HEK293 (cell line): Measurements from ENCODE around the gene ZNF710.

ENCODE experiments used
- CTCF ChIA-PET: fragments of 350-600 bp; formaldehyde crosslinking; extraction: SDS; loops from one replicate; lab custom pipeline; 2021; ENCODE audit warnings: antibody characterized with exemption; lab: Yijun Ruan, JAX
- POLR2A ChIA-PET: fragments of 300-600 bp; formaldehyde crosslinking; extraction: SDS; loops from one replicate; lab custom pipeline; 2020; ENCODE audit warnings: antibody characterized with exemption, inconsistent platforms; lab: Yijun Ruan, JAX
- H3K27ac ChIP-seq: fragments of 200-500 bp; sonication (Bioruptor generic); 2 replicates; pipeline ENCODE4 v1.5.1; 2014; ENCODE audit warnings: low read depth, low read length, control low read depth, inconsistent platforms; ENCODE audit errors: extremely low read depth
- H3K36me3 ChIP-seq, 2 experiments: fragments of 200-500 bp in 1 of 2; sonication (Bioruptor generic) in 1 of 2; 1 replicate in 1 of 2; 2 replicates in 1 of 2; pipeline ENCODE4 v1.5.1; 2014 to 2017; ENCODE audit warnings: inconsistent platforms in 2 of 2, low read length in 2 of 2; ENCODE audit not compliant: control insufficient read depth in 2 of 2, insufficient read depth in 1 of 2
- H3K4me1 ChIP-seq: fragments of 200-500 bp; sonication (Bioruptor generic); 2 replicates; pipeline ENCODE4 v1.5.1; 2014; ENCODE audit warnings: mild to moderate bottlenecking, low read length, inconsistent platforms; ENCODE audit not compliant: control insufficient read depth, insufficient read depth
- H3K4me3 ChIP-seq: 2 replicates; pipeline ENCODE4 v1.5.1; 2011; ENCODE audit warnings: low read depth, mild to moderate bottlenecking, control low read depth, low read length, moderate library complexity
- H3K9me3 ChIP-seq: fragments of 200-500 bp; sonication (Bioruptor generic); 2 replicates; pipeline ENCODE4 v1.5.1; 2014; ENCODE audit warnings: low read depth, low read length, inconsistent platforms; ENCODE audit not compliant: control insufficient read depth, insufficient read depth
- ELK4 ChIP-seq: IDR thresholded peaks from 2 replicates; pipeline ENCODE4 v1.6.1; 2011; ENCODE audit warnings: mild to moderate bottlenecking, low read depth, low read length, borderline replicate concordance
- GFI1B ChIP-seq: fragments of 450-650 bp; formaldehyde crosslinking; IDR thresholded peaks from 2 replicates; pipeline ENCODE4 v1.5.1; 2016; ENCODE audit warnings: missing biosample characterization, missing genetic modification characterization
- GLIS1 ChIP-seq: fragments of 450-650 bp; formaldehyde crosslinking; IDR thresholded peaks from 2 replicates; pipeline ENCODE4 v1.5.1; 2016; ENCODE audit warnings: missing biosample characterization, missing genetic modification characterization
- OSR2 ChIP-seq: fragments of 450-650 bp; formaldehyde crosslinking; IDR thresholded peaks from 2 replicates; pipeline ENCODE4 v1.5.1; 2016; ENCODE audit warnings: missing biosample characterization, missing genetic modification characterization
- PRDM1 ChIP-seq: fragments of 450-650 bp; formaldehyde crosslinking; IDR thresholded peaks from 2 replicates; pipeline ENCODE4; 2016; ENCODE audit warnings: missing biosample characterization, missing genetic modification characterization
- SP3 ChIP-seq: fragments of 450-650 bp; formaldehyde crosslinking; IDR thresholded peaks from 2 replicates; pipeline ENCODE4 v1.5.1; 2016; ENCODE audit warnings: missing biosample characterization, missing genetic modification characterization
- SP7 ChIP-seq: fragments of 450-650 bp; formaldehyde crosslinking; IDR thresholded peaks from 2 replicates; pipeline ENCODE4 v1.5.1; 2016; ENCODE audit warnings: missing biosample characterization, missing genetic modification characterization
- ZBTB1 ChIP-seq: fragments of 450-650 bp; formaldehyde crosslinking; IDR thresholded peaks from 2 replicates; pipeline ENCODE4 v1.5.1; 2016; ENCODE audit warnings: missing biosample characterization, missing genetic modification characterization
- ZBTB20 ChIP-seq: fragments of 450-650 bp; formaldehyde crosslinking; IDR thresholded peaks from 2 replicates; pipeline ENCODE4 v1.5.1; 2016; ENCODE audit warnings: missing biosample characterization, missing genetic modification characterization
- ZBTB48 ChIP-seq: fragments of 450-650 bp; formaldehyde crosslinking; IDR thresholded peaks from 2 replicates; pipeline ENCODE4 v1.5.1; 2016; ENCODE audit warnings: missing biosample characterization, missing genetic modification characterization
- ZNF184 ChIP-seq: fragments of 450-650 bp; IDR thresholded peaks from 2 replicates; pipeline ENCODE4 v1.5.1; 2018; ENCODE audit warnings: missing biosample characterization, mild to moderate bottlenecking, missing genetic modification characterization
- ZNF311 ChIP-seq: fragments of 450-650 bp; formaldehyde crosslinking; IDR thresholded peaks from 2 replicates; pipeline ENCODE4 v1.5.1; 2017; ENCODE audit warnings: missing biosample characterization, missing genetic modification characterization, borderline replicate concordance
- ZNF629 ChIP-seq: fragments of 450-650 bp; formaldehyde crosslinking; IDR thresholded peaks from 2 replicates; pipeline ENCODE4 v1.5.1; 2017; ENCODE audit warnings: missing biosample characterization, missing genetic modification characterization
- ZNF654 ChIP-seq: fragments of 450-650 bp; formaldehyde crosslinking; IDR thresholded peaks from 2 replicates; pipeline ENCODE4 v1.5.1; 2016; ENCODE audit warnings: low read depth, missing biosample characterization, missing genetic modification characterization
- ZNF704 ChIP-seq: fragments of 450-650 bp; formaldehyde crosslinking; IDR thresholded peaks from 2 replicates; pipeline ENCODE4 v1.5.1; 2016; ENCODE audit warnings: missing biosample characterization, missing genetic modification characterization
- ZNF747 ChIP-seq: fragments of 450-650 bp; formaldehyde crosslinking; IDR thresholded peaks from 2 replicates; pipeline ENCODE4 v1.5.1; 2016; ENCODE audit warnings: missing biosample characterization, missing genetic modification characterization
- ZNF776 ChIP-seq: fragments of 450-650 bp; formaldehyde crosslinking; IDR thresholded peaks from 2 replicates; pipeline ENCODE4 v1.5.0; 2017; ENCODE audit warnings: missing biosample characterization, missing genetic modification characterization, borderline replicate concordance
- ZNF792 ChIP-seq: fragments of 450-650 bp; formaldehyde crosslinking; IDR thresholded peaks from 2 replicates; pipeline ENCODE4 v1.5.1; 2016; ENCODE audit warnings: missing biosample characterization, missing genetic modification characterization
- TF ChIP-seq, protein P1 (sequence below): fragments of 450-650 bp; formaldehyde crosslinking; IDR thresholded peaks from 2 replicates; pipeline ENCODE4 v1.5.1; 2016; ENCODE audit warnings: missing biosample characterization, missing genetic modification characterization
- TF ChIP-seq, protein P2 (sequence below): fragments of 450-650 bp; formaldehyde crosslinking; IDR thresholded peaks from 2 replicates; pipeline ENCODE4; 2016; ENCODE audit warnings: missing biosample characterization, missing genetic modification characterization

ZNF710 gene

GRCh38 chr15:90004671-90005070 is 3.5 kb downstream of the ZNF710 start:
- POLR2A ChIA-PET = interaction anchor here (1.4 to 1.8 kb wide), 2 partner anchors 9 to 102 kb away, joined by 4 to 5 read pairs; no protein-coding TSS in a partner anchor
- peaks cover 19% of the 10 kb centered on the region for H3K4me1 ChIP-seq
- no peak overlapping the region for H3K4me3 ChIP-seq
- CTCF ChIA-PET = interaction anchor here (0.6 to 3.4 kb wide), 7 partner anchors 13 to 130 kb away, joined by 3 to 16 read pairs (median 4); no protein-coding TSS in a partner anchor
- H3K36me3 ChIP-seq = no peaks in the 10 kb centered on the region
- H3K9me3 ChIP-seq = no peaks in the 10 kb centered on the region
- TF ChIP-seq GFI1B (tag by site-specific recombination) (no peak), ZNF776 (tag by site-specific recombination) (no peak), ELK4 (no peak), GLIS1 (no peak), OSR2 (tag by site-specific recombination) (no peak), SP3 (tag by site-specific recombination) (no peak), ZNF792 (no peak), PRDM1 (no peak), ZBTB48 (tag by site-specific recombination) (no peak)
- TF ChIP-seq, protein P1, sequence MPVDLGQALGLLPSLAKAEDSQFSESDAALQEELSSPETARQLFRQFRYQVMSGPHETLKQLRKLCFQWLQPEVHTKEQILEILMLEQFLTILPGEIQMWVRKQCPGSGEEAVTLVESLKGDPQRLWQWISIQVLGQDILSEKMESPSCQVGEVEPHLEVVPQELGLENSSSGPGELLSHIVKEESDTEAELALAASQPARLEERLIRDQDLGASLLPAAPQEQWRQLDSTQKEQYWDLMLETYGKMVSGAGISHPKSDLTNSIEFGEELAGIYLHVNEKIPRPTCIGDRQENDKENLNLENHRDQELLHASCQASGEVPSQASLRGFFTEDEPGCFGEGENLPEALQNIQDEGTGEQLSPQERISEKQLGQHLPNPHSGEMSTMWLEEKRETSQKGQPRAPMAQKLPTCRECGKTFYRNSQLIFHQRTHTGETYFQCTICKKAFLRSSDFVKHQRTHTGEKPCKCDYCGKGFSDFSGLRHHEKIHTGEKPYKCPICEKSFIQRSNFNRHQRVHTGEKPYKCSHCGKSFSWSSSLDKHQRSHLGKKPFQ (tag by site-specific recombination) = no peak
- peak overlapping the region; percentile 13; the same call in 1 of the 2 replicates for H3K27ac ChIP-seq

GRCh38 chr15:90006217-90007075 is 5.3 kb downstream of the ZNF710 start:
- CTCF ChIA-PET = interaction anchor here (0.7 to 1.3 kb wide), 2 partner anchors 8 to 13 kb away, joined by 3 read pairs; no protein-coding TSS in a partner anchor

More at GRCh38 chr15:90006217-90007075, 5.3 kb downstream of the ZNF710 start:
- Histone ChIP-seq H3K9me3 (no peaks in the 10 kb centered on the region), H3K4me3 (no peak overlapping the region), H3K36me3 (no peaks in the 10 kb centered on the region), H3K4me1 (peaks cover 16% of the 10 kb centered on the region), H3K27ac (no peak overlapping the region)
- POLR2A ChIA-PET = no interaction called here
- TF ChIP-seq ZNF311 (tag by site-specific recombination) = no peak
- TF ChIP-seq ZNF654 = no peak
- peak; percentile 56; the same call in 1 of the 2 replicates for TF ChIP-seq SP7 (tag by site-specific recombination)
- TF ChIP-seq, protein P2, sequence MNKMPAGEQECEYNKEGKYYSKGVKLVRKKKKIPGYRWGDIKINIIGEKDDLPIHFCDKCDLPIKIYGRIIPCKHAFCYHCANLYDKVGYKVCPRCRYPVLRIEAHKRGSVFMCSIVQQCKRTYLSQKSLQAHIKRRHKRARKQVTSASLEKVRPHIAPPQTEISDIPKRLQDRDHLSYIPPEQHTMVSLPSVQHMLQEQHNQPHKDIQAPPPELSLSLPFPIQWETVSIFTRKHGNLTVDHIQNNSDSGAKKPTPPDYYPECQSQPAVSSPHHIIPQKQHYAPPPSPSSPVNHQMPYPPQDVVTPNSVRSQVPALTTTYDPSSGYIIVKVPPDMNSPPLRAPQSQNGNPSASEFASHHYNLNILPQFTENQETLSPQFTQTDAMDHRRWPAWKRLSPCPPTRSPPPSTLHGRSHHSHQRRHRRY (tag by site-specific recombination) = no peak
- TF ChIP-seq ZNF747 (tag by site-specific recombination) = no peak
- no peak for TF ChIP-seq ZNF704 (tag by site-specific recombination)
- TF ChIP-seq ZNF629 (tag by site-specific recombination) = no peak
- peak; percentile 53 for TF ChIP-seq ZBTB20 (tag by site-specific recombination)
- no peak for TF ChIP-seq ZBTB1 (tag by site-specific recombination)
- TF ChIP-seq ZNF184 (tag by site-specific recombination) = no peak
- TF ChIP-seq ZNF776 (tag by site-specific recombination) = no peak
